LNCAP (cell line): ENCODE data around the gene LRP1-AS.

ENCODE experiments used
- TF ChIP-seq, protein P1 (sequence below): fragments of 450-650 bp; IDR thresholded peaks from 2 replicates; pipeline ENCODE4 v1.5.1; 2017; ENCODE audit warnings: mild to moderate bottlenecking

LRP1-AS gene

DNA sequence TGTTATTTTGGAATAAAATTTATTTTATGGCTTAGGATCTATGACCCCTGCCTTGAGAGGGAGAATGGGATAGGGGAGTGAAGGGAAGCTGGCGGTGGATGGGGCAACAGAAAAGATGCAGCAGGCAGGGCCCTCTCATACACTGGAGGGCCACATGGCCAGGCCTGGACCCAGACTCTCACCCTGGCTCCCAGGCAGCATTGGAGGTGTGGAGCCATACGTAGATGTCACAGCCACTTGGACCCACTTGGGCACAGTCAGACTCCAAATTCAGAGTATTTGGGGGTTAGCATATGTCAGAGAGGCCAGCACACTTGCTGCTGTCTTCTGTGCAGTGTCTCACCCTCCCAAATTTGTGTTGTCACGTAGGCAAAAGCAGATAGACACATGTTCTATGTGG lies 52.0 kb downstream of the LRP1-AS start:
- TF ChIP-seq, protein P1, sequence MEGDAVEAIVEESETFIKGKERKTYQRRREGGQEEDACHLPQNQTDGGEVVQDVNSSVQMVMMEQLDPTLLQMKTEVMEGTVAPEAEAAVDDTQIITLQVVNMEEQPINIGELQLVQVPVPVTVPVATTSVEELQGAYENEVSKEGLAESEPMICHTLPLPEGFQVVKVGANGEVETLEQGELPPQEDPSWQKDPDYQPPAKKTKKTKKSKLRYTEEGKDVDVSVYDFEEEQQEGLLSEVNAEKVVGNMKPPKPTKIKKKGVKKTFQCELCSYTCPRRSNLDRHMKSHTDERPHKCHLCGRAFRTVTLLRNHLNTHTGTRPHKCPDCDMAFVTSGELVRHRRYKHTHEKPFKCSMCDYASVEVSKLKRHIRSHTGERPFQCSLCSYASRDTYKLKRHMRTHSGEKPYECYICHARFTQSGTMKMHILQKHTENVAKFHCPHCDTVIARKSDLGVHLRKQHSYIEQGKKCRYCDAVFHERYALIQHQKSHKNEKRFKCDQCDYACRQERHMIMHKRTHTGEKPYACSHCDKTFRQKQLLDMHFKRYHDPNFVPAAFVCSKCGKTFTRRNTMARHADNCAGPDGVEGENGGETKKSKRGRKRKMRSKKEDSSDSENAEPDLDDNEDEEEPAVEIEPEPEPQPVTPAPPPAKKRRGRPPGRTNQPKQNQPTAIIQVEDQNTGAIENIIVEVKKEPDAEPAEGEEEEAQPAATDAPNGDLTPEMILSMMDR, result no peak
